A549 (cell line): ENCODE data around the gene ENPP7. TPM values are rescaled to one million over a fixed set of nuclear protein-coding genes. Genes with fewer than 3 reads are reported as not detected.
A peak's percentile ranks its signal among the peaks of the same experiment; 100 is the strongest.

Experiments used
- ATAC-seq, 2 experiments: fragments of 200-7000 bp in 1 of 2; fragments of >200 bp in 1 of 2; cut with Nextera tagmentation in 1 of 2; cut with Tn5 transposase in 1 of 2; 3 replicates each; pipeline versions ENCODE4 v1.8.0 to v1.9.1; 2018 to 2020; ENCODE audit warnings: mild to moderate bottlenecking in 1 of 2, moderate library complexity in 1 of 2
- CTCF ChIA-PET: fragments of 300-600 bp; sonication (Branson Sonifier 250); formaldehyde crosslinking; extraction: SDS; loops from one replicate; lab custom pipeline; 2021; ENCODE audit warnings: antibody characterized with exemption, inconsistent platforms; lab: Yijun Ruan, JAX
- POLR2A ChIA-PET: fragments of 350-600 bp; formaldehyde crosslinking; extraction: SDS; loops from one replicate; lab custom pipeline; 2021; ENCODE audit warnings: antibody characterized with exemption, inconsistent platforms; lab: Yijun Ruan, JAX
- DNase-seq, 2 experiments: peaks; one replicate each; pipeline versions ENCODE4 v3.0.0 to v3.0.0-alpha.2; 2011 to 2016; ENCODE audit warnings: low read depth in 1 of 2, low spot score in 1 of 2
- FAIRE-seq: peaks from 2 replicates; lab custom pipeline; 2011; peaks lifted over from hg19 to GRCh38; lab: Jason Lieb, UNC
- H3K27ac ChIP-seq, 2 experiments: fragments of >200 bp; sonication (Bioruptor Twin); formaldehyde crosslinking; 3 replicates each; pipeline ENCODE4 v1.5.1; 2016 to 2017
- H3K4me1 ChIP-seq: fragments of >200 bp; sonication (Bioruptor Twin); formaldehyde crosslinking; 3 replicates; pipeline ENCODE4 v1.6.1; 2016
- H3K4me2 ChIP-seq: fragments of >200 bp; sonication (Bioruptor Twin); formaldehyde crosslinking; 3 replicates; pipeline ENCODE4 v1.6.1; 2016
- H3K4me3 ChIP-seq: fragments of >200 bp; sonication (Bioruptor Twin); formaldehyde crosslinking; 3 replicates; pipeline ENCODE4 v1.5.1; 2016
- H3K9me3 ChIP-seq: fragments of >200 bp; sonication (Bioruptor Twin); formaldehyde crosslinking; 3 replicates; pipeline ENCODE4 v1.6.1; 2016
- ATOH8 ChIP-seq: fragments of 250-450 bp; sonication (Bioruptor Pico); IDR thresholded peaks from 2 replicates; pipeline ENCODE4 v1.5.0; 2020; ENCODE audit warnings: low read depth, mild to moderate bottlenecking, moderate library complexity
- BHLHE40 ChIP-seq: IDR thresholded peaks from 2 replicates; pipeline ENCODE4 v1.6.1; 2012; ENCODE audit warnings: low read depth, low read length, inconsistent platforms
- CBX2 ChIP-seq: fragments of 200-600 bp; sonication (generic); IDR thresholded peaks from 2 replicates; pipeline ENCODE4 v1.6.1; 2016; ENCODE audit warnings: low read depth, mild to moderate bottlenecking, borderline replicate concordance
- CBX8 ChIP-seq: fragments of 200-600 bp; sonication (generic); IDR thresholded peaks from 2 replicates; pipeline ENCODE4 v1.6.1; 2016
- CEBPB ChIP-seq, 2 experiments: fragments of >200 bp in 1 of 2; sonication (Bioruptor Twin) in 1 of 2; formaldehyde crosslinking in 1 of 2; IDR thresholded peaks; 2 replicates each; pipeline ENCODE4 v1.6.1; 2012 to 2016
- CHD4 ChIP-seq: fragments of 200-600 bp; sonication (generic); IDR thresholded peaks from 2 replicates; pipeline ENCODE4 v1.6.1; 2016; ENCODE audit warnings: antibody characterized with exemption, mild to moderate bottlenecking, borderline replicate concordance
- CTCF ChIP-seq: fragments of >200 bp; sonication (Bioruptor Twin); formaldehyde crosslinking; IDR thresholded peaks from 3 replicates; pipeline ENCODE4 v1.5.1; 2016
- EHF ChIP-seq: fragments of 250-450 bp; sonication (Bioruptor Pico); IDR thresholded peaks from 2 replicates; pipeline ENCODE4 v1.5.0; 2020; ENCODE audit warnings: mild to moderate bottlenecking
- EHMT2 ChIP-seq: fragments of 200-600 bp; sonication (generic); IDR thresholded peaks from 2 replicates; pipeline ENCODE4 v1.6.1; 2016; ENCODE audit warnings: antibody characterized with exemption, low read depth, mild to moderate bottlenecking, moderate library complexity
- ESRRA ChIP-seq: fragments of 150-350 bp; IDR thresholded peaks from 2 replicates; pipeline ENCODE4 v1.6.1; 2014; ENCODE audit warnings: mild to moderate bottlenecking, low read length, borderline replicate concordance
- FOSB ChIP-seq: fragments of 250-450 bp; sonication (Bioruptor Pico); IDR thresholded peaks from 2 replicates; pipeline ENCODE4 v1.5.0; 2020; ENCODE audit warnings: mild to moderate bottlenecking, moderate library complexity
- GATA3 ChIP-seq: IDR thresholded peaks from 2 replicates; pipeline ENCODE4 v1.6.1; 2012; ENCODE audit warnings: borderline replicate concordance
- HEYL ChIP-seq: fragments of 250-450 bp; sonication (Bioruptor Pico); IDR thresholded peaks from 2 replicates; pipeline ENCODE4 v1.8.0; 2021; ENCODE audit warnings: mild to moderate bottlenecking, moderate library complexity
- JUNB ChIP-seq: fragments of >200 bp; sonication (Bioruptor Twin); formaldehyde crosslinking; IDR thresholded peaks from 2 replicates; pipeline ENCODE4 v1.6.1; 2016
- KDM5A ChIP-seq: fragments of 200-600 bp; sonication (generic); IDR thresholded peaks from 2 replicates; pipeline ENCODE4 v1.6.1; 2016; ENCODE audit warnings: antibody characterized with exemption, mild to moderate bottlenecking
- MAX ChIP-seq: IDR thresholded peaks from 2 replicates; pipeline ENCODE4 v1.6.1; 2012
- MAZ ChIP-seq: fragments of 150-350 bp; IDR thresholded peaks from 2 replicates; pipeline ENCODE4 v1.6.1; 2014; ENCODE audit warnings: antibody characterized with exemption, low read depth, low read length, borderline replicate concordance
- MYC ChIP-seq: IDR thresholded peaks from 2 replicates; pipeline ENCODE4 v1.6.1; 2012; ENCODE audit warnings: mild to moderate bottlenecking, inconsistent platforms, low read length, improper control_type of control experiment, borderline replicate concordance
- NPAS2 ChIP-seq: fragments of 250-450 bp; sonication (Bioruptor Pico); IDR thresholded peaks from 2 replicates; pipeline ENCODE4 v1.8.0; 2022; ENCODE audit warnings: mild to moderate bottlenecking, moderate library complexity, borderline replicate concordance
- PBX3 ChIP-seq: IDR thresholded peaks from 2 replicates; pipeline ENCODE4 v1.6.1; 2012
- PHF8 ChIP-seq: fragments of 200-600 bp; sonication (generic); IDR thresholded peaks from 2 replicates; pipeline ENCODE4 v1.6.1; 2016; ENCODE audit warnings: low read depth, mild to moderate bottlenecking, antibody characterized with exemption, moderate library complexity, borderline replicate concordance
- POLR2A ChIP-seq: IDR thresholded peaks from 2 replicates; pipeline ENCODE4 v1.6.1; 2012; ENCODE audit warnings: mild to moderate bottlenecking, low read length
- RAD21 ChIP-seq, 2 experiments: fragments of >200 bp in 1 of 2; sonication (Bioruptor Twin) in 1 of 2; formaldehyde crosslinking in 1 of 2; IDR thresholded peaks in 1 of 2; conservative IDR thresholded peaks in 1 of 2; 2 replicates in 1 of 2; 3 replicates in 1 of 2; pipeline ENCODE4 v1.6.1; 2012 to 2018; ENCODE audit warnings: inconsistent platforms in 1 of 2
- RNF2 ChIP-seq: fragments of 200-600 bp; sonication (generic); IDR thresholded peaks from 2 replicates; pipeline ENCODE4 v1.6.1; 2016; ENCODE audit warnings: low read depth, mild to moderate bottlenecking, antibody characterized with exemption, moderate library complexity, borderline replicate concordance
- SMC3 ChIP-seq: fragments of >200 bp; sonication (Bioruptor Twin); formaldehyde crosslinking; IDR thresholded peaks from 3 replicates; pipeline ENCODE4 v1.6.1; 2018; ENCODE audit warnings: inconsistent platforms
- TP53 ChIP-seq: fragments of 250-450 bp; sonication (Bioruptor Pico); IDR thresholded peaks from 2 replicates; pipeline ENCODE4 v1.5.0; 2021; ENCODE audit warnings: mild to moderate bottlenecking, moderate library complexity
- WGBS: methylation state at CpG from one replicate; pipeline ENCODE4 v1.1.6; 2017; ENCODE audit errors: missing lambda C conversion rate; 5-methylcytosine and 5-hydroxymethylcytosine counted together
- polyA plus RNA-seq, 4 experiments: library from polyadenylated mRNA; depleted of rRNA in 3 of 4; stranded (reverse); fragments of >200 nt; fragmentation: RNase III in 1 of 4; extraction: RNeasy Plus Mini Kit Qiagen cat#74134 plus additional on column Dnase treatment in 1 of 4; gene quantifications; 2 replicates in 3 of 4; 3 replicates in 1 of 4; pipeline ENCODE4 v1.2.3, GENCODE V29; 2011 to 2017

The ENPP7 gene
- polyA plus RNA-seq, 2 of the 4 experiments (the other 2 are of a cell fraction): not detected

GRCh38 chr17:79741751-79742588 lies 11.2 kb downstream of the ENPP7 start:
- no peaks in the 10 kb centered on the region for H3K9me3 ChIP-seq
- FAIRE-seq (no peak), ATAC-seq (peak; percentile 68 to 85), DNase-seq (peak; percentile 69 to 93)
- peak overlapping the region; percentile 51 to 74; a peak in 5 of 6 replicates for H3K27ac ChIP-seq
- POLR2A ChIA-PET: no interaction called here
- peak; percentile 97 for TF ChIP-seq CTCF
- TF ChIP-seq PHF8: no peak
- TF ChIP-seq SMC3: peak; percentile 92
- TF ChIP-seq RNF2: no peak
- TF ChIP-seq PBX3: no peak
- peak; percentile 72 to 85 for TF ChIP-seq RAD21 (conservative IDR thresholded peaks at IDR 0.05 in 1 of 2, IDR thresholded peaks at IDR 0.05 in 1 of 2)
- peak; percentile 90; the same call in 1 of the 2 replicates for TF ChIP-seq MAZ
- TF ChIP-seq, all 56 proteins: peak for 4
- WGBS: 20% methylated on average over 43 of the region's 53 CpGs
- CTCF ChIA-PET: interaction anchor here (0.6 to 10.4 kb wide), 43 partner anchors 7 to 648 kb away, joined by 3 to 254 read pairs (median 4); partner anchors contain the start of gene CBX2
- H3K4me3 ChIP-seq: peak overlapping the region; percentile 36; the same call in 2 of the 3 replicates
- H3K4me2 ChIP-seq: peak overlapping the region; percentile 93
- H3K4me1 ChIP-seq: peaks cover 18% of the 10 kb centered on the region; the same call in 2 of the 3 replicates

DNA sequence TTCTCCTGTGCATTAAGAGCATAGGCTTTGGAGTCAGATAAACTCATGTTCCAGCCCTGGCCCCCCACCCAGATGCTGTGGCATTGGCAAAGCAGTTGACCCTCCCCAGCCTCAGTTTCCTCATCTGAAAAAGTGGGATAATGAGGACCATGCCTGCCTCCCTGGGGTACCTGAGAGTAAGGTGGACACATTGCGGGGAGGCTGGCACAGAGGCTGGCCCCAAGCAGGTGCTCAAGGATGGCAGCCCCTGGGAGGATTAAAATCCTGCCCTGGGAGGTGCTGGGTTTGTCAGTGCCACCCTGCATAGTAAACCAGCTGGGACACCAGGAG lies 11.8 kb downstream of the ENPP7 start:
- WGBS: 36% methylated on average over 1 of the region's 1 CpG
- Histone ChIP-seq H3K4me3 (no peak overlapping the region), H3K9me3 (no peaks in the 10 kb centered on the region), H3K4me1 (peaks cover 18% of the 10 kb centered on the region; the same call in 2 of the 3 replicates), H3K4me2 (peak overlapping the region; percentile 93; the same call in 1 of the 3 replicates), H3K27ac (no peak overlapping the region)
- no peak for ATAC-seq
- no peak for DNase-seq
- ChIA-PET POLR2A (no interaction called here), CTCF (interaction anchor here (0.6 to 10.4 kb wide), 37 partner anchors 9 to 648 kb away, joined by 3 to 254 read pairs (median 4); partner anchors contain the start of genes CBX2 and CBX4)
- TF ChIP-seq MYC: no peak
- no peak for TF ChIP-seq GATA3
- no peak for TF ChIP-seq CHD4
- no peak for FAIRE-seq

GRCh38 chr17:79742951-79743476 lies 12.3 kb downstream of the ENPP7 start:
- POLR2A ChIA-PET: no interaction called here

More at GRCh38 chr17:79742951-79743476, 12.3 kb downstream of the ENPP7 start:
- peaks cover 18% of the 10 kb centered on the region; the same call in 2 of the 3 replicates for H3K4me1 ChIP-seq
- CTCF ChIA-PET: interaction anchor here (1.0 to 10.4 kb wide), 18 partner anchors 10 to 265 kb away, joined by 3 to 254 read pairs (median 10); partner anchors contain the start of genes CBX2 and CBX4
- FAIRE-seq: no peak
- no peak for ATAC-seq
- TF ChIP-seq TP53 (CRISPR knock-in tag) (no peak), HEYL (CRISPR knock-in tag) (no peak), EHMT2 (no peak), ESRRA (no peak), MAX (no peak), RAD21 (conservative IDR thresholded peaks at IDR 0.05 in 1 of 2, IDR thresholded peaks at IDR 0.05 in 1 of 2) (no peak), JUNB (no peak), BHLHE40 (no peak), PBX3 (no peak), NPAS2 (CRISPR knock-in tag) (no peak), ATOH8 (no peak), EHF (CRISPR knock-in tag) (no peak), FOSB (CRISPR knock-in tag) (no peak), CBX2 (no peak), CEBPB (IDR thresholded peaks at IDR 0.05) (no peak), POLR2A (no peak), CBX8 (no peak), KDM5A (no peak)
- TF ChIP-seq, all 56 proteins: peak for 0
- DNase-seq: no peak
- Histone ChIP-seq H3K4me2 (no peak overlapping the region), H3K27ac (peak overlapping the region in 1 of 2 experiments; percentile 23; a peak in 1 of 6 replicates), H3K4me3 (no peak overlapping the region), H3K9me3 (no peaks in the 10 kb centered on the region)
- 76% methylated on average over 7 of the region's 7 CpGs for WGBS
